Endothelial cell of umbilical vein (primary cell): Measurements from ENCODE around the gene TUBD1. TPM values are rescaled to one million over a fixed set of nuclear protein-coding genes. Genes with fewer than 3 reads are reported as not detected.
"Not testable (repeated sequence)": the region's sequence is repeated elsewhere in the genome, so short reads cannot be mapped to it uniquely, and the experiment has no call there.

Experiments
- BruUV-seq: library from RNA; stranded (reverse); fragments of 400-500 nt; replicated peaks from 2 replicates; lab custom pipeline; 2021; lab: Mats Ljungman, UMichigan
- CTCF ChIA-PET: fragments of 300-600, 350-600 bp; sonication (Branson Sonifier 250); formaldehyde crosslinking; loops from one replicate; lab custom pipeline; 2021; ENCODE audit warnings: antibody characterized with exemption, inconsistent platforms; lab: Charles Lee
- POLR2A ChIA-PET: fragments of 300-600, 350-600 bp; sonication (Branson Sonifier 250); formaldehyde crosslinking; loops from one replicate; lab custom pipeline; 2021; ENCODE audit warnings: antibody characterized with exemption, inconsistent platforms; lab: Charles Lee
- DNase-seq: peaks from one replicate; pipeline ENCODE4 v3.0.0-alpha.2; 2011; ENCODE audit warnings: low read depth, low spot score
- FAIRE-seq: peaks from 2 replicates; lab custom pipeline; 2011; peaks lifted over from hg19 to GRCh38; lab: Jason Lieb, UNC
- H2AFZ ChIP-seq: 2 replicates; pipeline ENCODE4 v1.6.0; 2012; ENCODE audit warnings: low read depth, low read length, control low read depth, inconsistent platforms
- H3K27ac ChIP-seq: 2 replicates; pipeline ENCODE4 v1.5.1; 2011; ENCODE audit warnings: low read depth, mild to moderate bottlenecking, control low read depth, low read length, moderate library complexity; ENCODE audit not compliant: insufficient read depth
- H3K27me3 ChIP-seq, 2 experiments: 2 replicates each; pipeline versions ENCODE4 v1.6.0 to v1.6.1; 2011; ENCODE audit warnings: low read length in 2 of 2, mixed read lengths in 1 of 2; ENCODE audit not compliant: control insufficient read depth in 2 of 2, insufficient read depth in 2 of 2
- H3K36me3 ChIP-seq, 2 experiments: 2 replicates in 1 of 2; 3 replicates in 1 of 2; pipeline ENCODE4 v1.5.1; 2011; ENCODE audit warnings: low read length in 2 of 2, mild to moderate bottlenecking in 1 of 2, moderate library complexity in 1 of 2; ENCODE audit not compliant: control insufficient read depth in 2 of 2, insufficient read depth in 2 of 2; ENCODE audit errors: extremely low read depth in 1 of 2
- H3K4me1 ChIP-seq: 3 replicates; pipeline ENCODE4 v1.5.1; 2011; ENCODE audit warnings: mild to moderate bottlenecking, low read length; ENCODE audit not compliant: control insufficient read depth, insufficient read depth; ENCODE audit errors: extremely low read depth
- H3K4me2 ChIP-seq: 2 replicates; pipeline ENCODE4 v1.6.1; 2011; ENCODE audit warnings: low read length, control low read depth, mixed read lengths; ENCODE audit not compliant: insufficient read depth
- H3K4me3 ChIP-seq, 3 experiments: fragments of 200-600 bp in 1 of 3; sonication (generic), shearing (Covaris generic) in 1 of 3; replicated peaks in 1 of 3; 2 replicates each; pipeline ENCODE4 v1.5.1; 2011 to 2016; ENCODE audit warnings: control low read depth in 3 of 3, low read length in 3 of 3, mild to moderate bottlenecking in 2 of 3, inconsistent platforms in 1 of 3, low read depth in 1 of 3, moderate library complexity in 1 of 3; ENCODE audit not compliant: insufficient read depth in 1 of 3
- H3K79me2 ChIP-seq: 2 replicates; pipeline ENCODE4 v1.6.0; 2012; ENCODE audit warnings: low read length, inconsistent platforms; ENCODE audit not compliant: control insufficient read depth, insufficient read depth
- H3K9ac ChIP-seq: replicated peaks from 2 replicates; pipeline ENCODE3; 2011; ENCODE audit warnings: low read length, control low read depth; ENCODE audit not compliant: insufficient read depth; ENCODE audit errors: extremely low read depth
- H3K9me1 ChIP-seq: replicated peaks from 3 replicates; pipeline ENCODE4 v1.6.0; 2011; ENCODE audit warnings: mild to moderate bottlenecking, low read length; ENCODE audit not compliant: control insufficient read depth, insufficient read depth; ENCODE audit errors: extremely low read depth
- H3K9me3 ChIP-seq: replicated peaks from 2 replicates; pipeline ENCODE4 v1.5.1; 2012; ENCODE audit warnings: low read length, inconsistent platforms; ENCODE audit not compliant: control insufficient read depth, insufficient read depth
- H4K20me1 ChIP-seq: replicated peaks from 2 replicates; pipeline ENCODE3; 2011; ENCODE audit warnings: mild to moderate bottlenecking, low read length; ENCODE audit not compliant: control insufficient read depth, insufficient read depth; ENCODE audit errors: extremely low read depth
- FOS ChIP-seq: IDR thresholded peaks from 2 replicates; pipeline ENCODE4 v1.6.1; 2011; ENCODE audit warnings: mild to moderate bottlenecking, low read length, moderate library complexity, borderline replicate concordance; ENCODE audit not compliant: insufficient read depth
- GATA2 ChIP-seq: IDR thresholded peaks from 2 replicates; pipeline ENCODE4 v1.7.0; 2011; ENCODE audit warnings: low read depth, mild to moderate bottlenecking, moderate library complexity, mixed read lengths, low read length; ENCODE audit not compliant: insufficient read length, insufficient read depth
- JUN ChIP-seq: IDR thresholded peaks from 2 replicates; pipeline ENCODE4 v1.6.1; 2011; ENCODE audit warnings: borderline replicate concordance, low read depth; ENCODE audit not compliant: insufficient read length, insufficient read depth
- POLR2A ChIP-seq: IDR thresholded peaks from 2 replicates; pipeline ENCODE4 v1.6.1; 2012; ENCODE audit warnings: low read depth, mild to moderate bottlenecking, control low read depth, low read length
- POLR2AphosphoS5 ChIP-seq: IDR thresholded peaks from 2 replicates; pipeline ENCODE4 v1.6.1; 2012; ENCODE audit warnings: low read depth, mild to moderate bottlenecking, control low read depth, low read length, moderate library complexity; ENCODE audit not compliant: insufficient read depth
- dilution Hi-C: fragments of 300-500 bp; cut with MboI; formaldehyde crosslinking; loops from one replicate; pipeline ENCODE4 v1.15.0; 2019; ENCODE audit warnings: low sequenced_read_pairs; ENCODE audit not compliant: extremely low pct_ligation_motif_present
- intact Hi-C: fragments of 100-400 bp; cut with micrococcal nuclease; formaldehyde crosslinking; loops from one replicate; pipeline ENCODE4 v1.10.0; 2022
- polyA plus RNA-seq, 4 experiments: library from polyadenylated mRNA; depleted of rRNA in 3 of 4; stranded (reverse) in 3 of 4; unstranded in 1 of 4; fragments of >200 nt; gene quantifications; 2 replicates each; pipeline versions ENCODE4 v1.2.1 to v1.2.3, GENCODE V29; 2011 to 2012; ENCODE audit warnings: missing spikeins in 1 of 4
- total RNA-seq: library from RNA; stranded (reverse); gene quantifications from 2 replicates; pipeline ENCODE4 v1.2.3, GENCODE V29; 2021

TUBD1 gene
- total and polyA plus RNA-seq, 2 donors (not counting 3 experiments of a cell fraction or from before 2014, with no cell fraction given): 4.9 to 11.3 TPM

DNA sequence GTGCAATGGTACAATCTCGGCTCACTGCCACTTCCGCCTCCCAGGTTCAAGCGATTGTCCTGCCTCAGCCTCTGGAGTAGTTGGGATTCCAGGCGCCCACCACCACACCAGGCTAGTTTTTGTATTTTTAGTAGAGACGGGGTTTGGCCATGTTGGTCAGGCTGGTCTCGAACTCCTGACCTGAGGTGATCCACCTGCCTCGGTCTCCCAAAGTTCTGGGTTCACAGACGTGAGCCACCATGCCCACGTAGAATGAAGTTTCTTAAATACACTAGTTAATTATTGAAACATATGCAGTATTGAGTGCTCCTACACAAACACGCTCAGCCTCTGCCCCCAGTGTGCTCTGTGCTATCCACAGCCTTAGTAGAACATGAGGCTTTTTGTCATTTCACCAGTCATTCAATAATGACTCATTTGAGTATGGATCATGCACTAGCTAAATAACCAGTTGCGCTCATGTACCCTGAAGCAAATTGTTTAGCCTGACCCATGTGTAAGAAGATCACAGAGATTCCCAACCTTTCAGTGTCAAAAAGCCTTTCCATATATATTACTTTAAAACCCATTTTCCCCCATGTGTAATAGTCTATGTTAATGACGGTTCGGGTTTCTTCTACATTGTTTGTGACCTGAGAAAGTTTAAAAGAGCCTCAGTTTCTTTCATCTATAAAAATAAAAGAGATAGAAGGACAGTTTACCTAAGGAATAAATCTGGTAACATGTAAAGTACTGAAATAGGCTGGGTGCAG is 49.7 kb downstream of the TUBD1 start:
- Histone ChIP-seq H3K79me2 (peaks cover 34% of the 10 kb centered on the region), H4K20me1 (no peaks in the 10 kb centered on the region), H3K27me3 (no peaks in the 10 kb centered on the region), H3K4me2 (no peak overlapping the region), H3K9ac (peak overlapping the region; percentile 29), H3K36me3 (peaks cover 5 to 14% of the 10 kb centered on the region in 2 experiments), H2AFZ (no peak overlapping the region), H3K27ac (peak overlapping the region; percentile 100), H3K9me1 (no peaks in the 10 kb centered on the region), H3K4me3 (no peak overlapping the region), H3K4me1 (peaks cover 10% of the 10 kb centered on the region), H3K9me3 (no peaks in the 10 kb centered on the region)
- TF ChIP-seq POLR2AphosphoS5 (peak; percentile 82), GATA2 (no peak), POLR2A (peak; percentile 88), FOS (peak; percentile 82), JUN (peak; percentile 64)
- CTCF ChIA-PET: interaction anchor here (0.8 to 8.5 kb wide), 7 partner anchors 10 to 98 kb away, joined by 3 to 110 read pairs (median 6); no protein-coding TSS in a partner anchor
- BruUV-seq: no TSS peak
- intact Hi-C loops: loop anchor here (1.0 kb wide), 2 partner anchors 57 to 90 kb away; no protein-coding TSS in a partner anchor
- DNase-seq (peak; percentile 95), FAIRE-seq (peak; percentile 68)
- POLR2A ChIA-PET: interaction anchor here (0.6 to 12.6 kb wide), 11 partner anchors 11 to 158 kb away, joined by 3 to 224 read pairs (median 5); no protein-coding TSS in a partner anchor
- dilution Hi-C loops: no loop called here

DNA sequence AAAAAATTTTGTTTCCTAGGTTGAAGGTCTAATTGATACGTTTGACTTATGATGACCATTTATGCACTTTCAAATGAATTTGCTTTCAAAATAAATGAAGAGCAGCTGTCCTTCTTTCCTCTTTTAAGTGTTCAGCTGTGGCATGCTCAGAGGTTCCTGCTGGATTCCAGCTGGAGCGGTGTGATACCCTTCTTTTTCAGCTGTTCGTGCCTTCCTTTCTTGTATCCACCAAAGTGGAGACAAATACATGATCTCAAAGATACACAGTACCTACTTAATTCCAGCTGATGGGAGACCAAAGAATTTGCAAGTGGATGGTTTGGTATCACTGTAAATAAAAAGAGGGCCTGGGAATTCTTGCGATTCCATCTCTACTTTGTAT is 50.9 kb downstream of the TUBD1 start:
- DNase-seq, dilution Hi-C loops, H3K27me3 ChIP-seq, BruUV-seq, H3K9me3 ChIP-seq, intact Hi-C loops, H4K20me1 ChIP-seq, FAIRE-seq, H3K9me1 ChIP-seq, H2AFZ ChIP-seq: not testable (repeated sequence)
- ChIA-PET POLR2A (interaction anchor here (0.7 to 12.6 kb wide), 8 partner anchors 12 to 93 kb away, joined by 3 to 224 read pairs (median 4); no protein-coding TSS in a partner anchor), CTCF (interaction anchor here (1.8 to 8.5 kb wide), 2 partner anchors 56 to 88 kb away, joined by 6 to 110 read pairs; no protein-coding TSS in a partner anchor)
- Histone ChIP-seq H3K4me1 (peaks cover 16% of the 10 kb centered on the region), H3K27ac (peak overlapping the region; percentile 100), H3K4me3 (peak overlapping the region in 1 of 3 experiments; percentile 100), H3K36me3 (peaks cover 5 to 14% of the 10 kb centered on the region in 2 experiments), H3K4me2 (peak overlapping the region; percentile 94), H3K9ac (peak overlapping the region; percentile 100), H3K79me2 (peaks cover 37% of the 10 kb centered on the region)
